ENCODE measurements around the gene SOX15.

Gene SOX15

GRCh38 chr17:7556627-7557026 lies 33.3 kb downstream of the SOX15 start:
- no peak for DNase-seq

GRCh38 chr17:7555320-7555948 lies 34.5 kb downstream of the SOX15 start:
- DNase-seq, result no peak

- DNase-seq, result no peak
Observed at GRCh38 chr17:7553356-7553755, 36.5 kb downstream of the SOX15 start.

- DNase-seq, result no peak
Observed at GRCh38 chr17:7552621-7553051, 37.3 kb downstream of the SOX15 start.

GRCh38 chr17:7551396-7551795 lies 38.5 kb downstream of the SOX15 start:
- no peak for DNase-seq

GRCh38 chr17:7550344-7550743 lies 39.5 kb downstream of the SOX15 start:
- DNase-seq, result no peak

- no peak for DNase-seq
Observed at GRCh38 chr17:7549401-7550055, 40.4 kb downstream of the SOX15 start.

- no peak for DNase-seq
Observed at GRCh38 chr17:7548585-7549400, 41.1 kb downstream of the SOX15 start, which contains the start of gene TNFSF12. Gene TNFSF12 (plus strand): TSS chr17:7549058. CDS start chr17:7549154, 96 bp downstream.

GRCh38 chr17:7544911-7545310 lies 45.0 kb downstream of the SOX15 start:
- DNase-seq, result no peak

- no peak for DNase-seq
Observed at GRCh38 chr17:7541074-7541621, 48.7 kb downstream of the SOX15 start.

GRCh38 chr17:7538891-7539545 lies 50.9 kb downstream of the SOX15 start:
- no peak for DNase-seq

All from NCI-H1694 treated with DMSO at 0.1 percent for 48 hours (cell line).